NK-92 (cell line): ENCODE data around the gene KHDRBS2.

Experiments used
- DNase-seq: peaks from one replicate; lab custom pipeline; 2025; ENCODE audit not compliant: unreplicated experiment; lab: John Stamatoyannopoulos, UW

The KHDRBS2 gene

DNA sequence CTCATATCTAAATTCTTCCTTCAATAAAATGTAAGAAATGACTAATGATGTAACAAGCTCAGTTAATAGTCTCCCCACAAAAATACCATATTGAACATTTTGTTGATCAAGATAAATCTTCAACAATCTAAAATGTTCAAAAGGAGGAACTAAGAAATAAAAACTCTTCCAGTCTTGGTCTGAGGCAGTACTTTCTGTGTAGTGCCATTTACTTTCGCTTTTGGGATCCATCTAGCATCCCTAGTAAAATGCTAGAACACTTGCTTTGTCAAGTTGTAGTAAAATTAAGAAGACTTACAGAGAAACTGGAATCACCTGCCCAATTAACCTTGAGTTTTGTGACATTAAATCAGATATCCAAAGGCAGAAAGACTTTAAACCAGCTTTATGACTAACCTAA is 246.4 kb downstream of the KHDRBS2 start:
- no peak for DNase-seq

DNA sequence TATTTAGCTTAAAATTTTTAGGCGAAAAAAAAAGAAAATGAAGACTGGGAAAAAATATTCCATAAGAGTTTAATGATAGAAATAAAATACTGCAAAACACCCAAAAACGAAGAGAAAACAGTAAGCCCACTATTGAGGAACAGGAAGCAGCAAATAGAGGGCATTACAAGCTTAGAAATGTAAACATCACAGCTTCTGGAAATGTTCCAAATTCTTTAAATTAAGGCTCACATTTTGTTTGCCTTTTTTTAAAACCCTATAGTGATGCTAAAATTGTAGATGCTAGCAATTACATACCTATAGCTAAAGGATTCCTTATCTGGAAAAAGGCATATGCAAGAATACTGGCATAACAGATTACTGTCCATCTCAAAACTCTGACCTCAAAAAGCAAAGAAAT is 248.6 kb downstream of the KHDRBS2 start:
- DNase-seq, result no peak

DNA sequence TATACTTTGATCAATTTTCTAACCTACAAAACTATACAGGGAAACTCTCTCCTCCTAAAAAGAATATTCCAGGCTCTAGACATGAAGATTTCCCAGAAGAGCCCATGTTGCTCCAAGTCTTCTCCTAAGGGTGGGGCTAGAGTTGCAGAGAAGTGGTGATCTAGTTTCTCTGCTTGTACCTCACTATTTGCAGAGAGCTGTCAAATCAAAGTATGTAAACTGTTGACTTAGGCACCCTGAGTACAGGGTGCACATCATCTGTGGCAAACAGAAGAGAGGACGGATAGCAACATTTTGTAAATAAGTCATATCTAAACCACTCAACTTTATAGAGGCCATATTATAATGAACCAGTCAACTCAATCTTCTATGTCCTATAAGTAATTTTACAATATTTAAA is 250.1 kb downstream of the KHDRBS2 start:
- DNase-seq, result no peak

DNA sequence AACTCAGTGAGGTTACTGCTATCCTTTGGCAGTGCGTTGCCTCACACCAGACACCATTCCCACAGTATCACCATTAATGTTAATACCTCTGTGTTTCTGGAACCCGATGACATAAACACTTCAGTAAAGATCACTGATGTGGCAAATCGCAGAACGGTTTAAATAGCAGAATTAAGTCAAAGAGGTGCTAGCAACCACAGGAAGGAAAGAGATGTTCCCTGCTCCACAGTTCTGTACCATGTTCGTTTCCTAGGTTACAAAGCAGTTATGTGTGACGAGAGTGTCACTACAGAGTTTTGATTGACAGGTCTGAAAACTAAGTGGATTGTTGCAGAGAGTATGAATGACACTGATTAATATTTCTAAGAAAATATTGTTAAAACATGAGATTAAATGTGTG is 272.3 kb downstream of the KHDRBS2 start:
- DNase-seq, result no peak

GRCh38 chr6:62009445-62009844 is 276.6 kb downstream of the KHDRBS2 start:
- no peak for DNase-seq

DNA sequence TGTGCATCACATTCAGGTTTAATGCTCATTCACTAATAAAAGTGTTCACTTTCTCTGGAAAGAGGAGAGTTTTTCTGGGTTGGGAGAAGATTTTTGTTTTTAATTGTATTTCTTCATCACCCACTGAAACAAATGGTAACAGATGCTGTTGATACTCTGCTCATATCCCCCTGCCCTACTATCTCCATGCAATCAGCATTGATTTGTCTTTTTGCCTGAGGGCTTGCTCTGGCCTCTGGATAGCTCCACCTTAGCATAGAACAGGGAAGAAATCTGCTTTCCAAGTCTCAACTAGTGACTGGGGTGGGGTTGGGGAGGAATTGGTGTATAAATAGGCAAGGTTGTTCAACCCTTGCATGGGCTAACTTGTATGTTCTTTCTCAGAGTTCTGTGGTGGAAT is 296.4 kb downstream of the KHDRBS2 start:
- DNase-seq, result no peak

DNA sequence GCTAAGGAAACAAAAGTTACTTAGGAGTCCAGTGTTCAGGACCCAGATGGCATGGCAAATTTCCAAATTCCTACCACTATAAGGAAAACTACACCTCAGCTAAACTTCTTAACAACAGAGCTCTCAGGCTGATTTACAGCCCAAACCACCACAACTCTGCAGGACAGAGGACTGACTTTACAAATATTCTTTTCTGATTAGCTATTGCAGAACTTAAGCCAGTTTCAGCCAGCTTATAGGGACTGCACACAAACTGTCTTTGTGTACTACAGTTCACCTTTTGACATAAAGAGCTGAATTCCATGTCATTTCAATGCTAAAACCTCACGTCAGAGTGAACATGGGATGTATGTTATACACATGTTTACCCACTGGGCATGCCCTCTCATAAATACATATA is 305.4 kb downstream of the KHDRBS2 start:
- no peak for DNase-seq

- DNase-seq, result no peak
Observed at GRCh38 chr6:61977947-61978346, 308.1 kb downstream of the KHDRBS2 start.

GRCh38 chr6:61977099-61977498 is 308.9 kb downstream of the KHDRBS2 start:
- DNase-seq, result no peak

DNA sequence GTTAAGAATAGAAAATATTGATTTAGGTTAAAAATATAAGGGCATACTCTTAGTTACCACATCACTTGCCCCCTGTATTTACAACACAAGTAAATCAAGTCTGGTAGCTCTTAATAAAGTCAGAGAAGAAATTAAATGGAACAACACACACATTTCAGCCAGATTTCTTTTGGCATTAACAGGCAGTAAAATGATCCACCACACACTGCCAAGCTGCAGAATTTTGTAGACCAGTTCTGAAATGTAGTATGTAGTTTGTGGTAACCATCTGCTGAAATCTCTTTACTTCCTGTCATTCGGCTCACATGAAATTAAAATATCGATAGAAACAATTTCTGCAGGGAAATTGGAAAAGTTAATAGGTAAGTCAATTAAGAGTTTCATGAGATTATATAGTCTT is 326.8 kb downstream of the KHDRBS2 start:
- no peak for DNase-seq

DNA sequence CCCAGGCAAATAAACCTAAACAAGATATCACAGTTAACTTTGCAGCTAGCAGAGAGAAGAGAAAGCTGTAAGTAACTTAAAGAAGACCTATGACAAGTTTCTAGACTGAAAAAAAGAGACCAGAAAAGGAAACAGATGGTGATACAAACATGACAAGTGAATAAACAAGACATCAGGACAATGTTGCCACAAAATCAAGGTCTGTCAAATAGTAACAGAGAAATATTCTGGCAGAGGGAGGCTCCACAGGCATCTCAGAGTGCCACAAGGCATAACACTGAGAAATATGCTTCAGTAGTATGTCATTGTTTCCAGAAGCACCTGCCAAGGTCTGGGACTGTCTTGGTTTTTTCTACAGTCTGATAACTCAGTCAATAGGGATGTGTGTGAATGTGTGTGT is 332.2 kb downstream of the KHDRBS2 start:
- no peak for DNase-seq

- DNase-seq, result no peak
Observed at GRCh38 chr6:61951586-61951985, 334.4 kb downstream of the KHDRBS2 start.

- no peak for DNase-seq
Observed at GRCh38 chr6:61950811-61951210, 335.2 kb downstream of the KHDRBS2 start.

DNA sequence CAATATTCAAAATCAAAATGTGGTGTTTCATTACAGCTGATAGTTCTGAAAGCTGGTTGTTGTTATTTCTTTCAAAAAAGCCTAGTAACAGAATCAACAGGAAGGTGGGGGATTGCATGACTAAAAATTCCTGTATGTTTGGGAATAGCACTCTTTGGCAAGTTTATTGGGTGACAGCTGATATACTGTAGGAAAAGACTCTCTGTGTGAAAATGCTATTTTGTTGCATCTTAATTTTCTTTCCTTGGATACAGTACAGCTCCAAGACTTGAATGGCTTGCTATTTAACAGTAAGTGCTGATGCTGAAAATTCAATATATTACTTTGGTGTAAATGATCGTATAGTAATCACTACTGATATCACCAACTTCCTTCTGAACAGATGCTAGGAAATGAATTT is 336.1 kb downstream of the KHDRBS2 start:
- no peak for DNase-seq

- no peak for DNase-seq
Observed at GRCh38 chr6:61949161-61949560, 336.9 kb downstream of the KHDRBS2 start.

DNA sequence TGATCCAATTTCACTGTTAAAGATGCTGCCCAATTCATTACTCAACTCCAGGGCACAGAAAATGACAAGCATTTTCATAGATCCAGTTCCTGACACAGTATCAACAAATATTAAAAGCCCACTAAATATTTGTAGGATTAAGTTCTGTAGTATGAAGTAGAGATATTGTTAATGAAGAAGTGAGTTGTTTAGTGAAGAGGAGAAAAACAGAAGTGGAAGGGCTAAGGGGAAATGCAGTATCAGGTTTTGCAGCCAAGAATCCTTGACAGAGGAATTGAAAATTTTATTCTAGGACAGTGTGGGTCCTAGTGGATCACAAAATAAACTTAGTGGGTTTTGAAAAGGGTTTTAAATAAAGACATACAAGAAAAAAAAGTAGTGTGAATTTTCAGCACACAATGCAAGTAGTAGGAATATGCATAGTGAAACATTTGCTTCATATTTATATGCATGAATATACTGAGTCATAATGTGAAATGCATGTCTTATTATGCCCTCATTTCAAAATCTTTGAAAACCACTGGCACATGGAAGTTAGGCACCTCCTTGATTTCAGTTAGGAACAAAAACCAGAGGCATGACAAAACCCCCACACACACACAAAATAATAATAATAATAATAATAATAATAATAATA is 338.6 kb downstream of the KHDRBS2 start:
- DNase-seq, result no peak

DNA sequence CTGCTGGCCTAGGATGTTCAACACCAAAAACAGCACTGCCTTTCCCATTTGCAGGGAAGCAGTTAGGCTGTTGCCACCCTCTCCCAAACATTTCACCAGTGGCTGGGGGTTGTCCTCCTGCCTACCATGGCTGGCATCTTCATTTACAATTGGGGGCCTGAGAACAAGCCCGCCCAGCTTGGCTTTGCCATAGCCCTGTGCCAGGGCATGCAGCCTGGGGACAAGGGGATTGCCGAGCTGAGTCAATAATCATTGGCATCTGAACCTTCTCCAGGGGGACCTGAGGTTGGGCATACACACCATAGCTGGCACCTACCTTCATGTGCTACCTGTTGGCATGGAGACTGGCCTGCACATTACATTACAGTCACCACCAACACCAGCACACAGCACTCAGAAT is 345.1 kb downstream of the KHDRBS2 start:
- no peak for DNase-seq

DNA sequence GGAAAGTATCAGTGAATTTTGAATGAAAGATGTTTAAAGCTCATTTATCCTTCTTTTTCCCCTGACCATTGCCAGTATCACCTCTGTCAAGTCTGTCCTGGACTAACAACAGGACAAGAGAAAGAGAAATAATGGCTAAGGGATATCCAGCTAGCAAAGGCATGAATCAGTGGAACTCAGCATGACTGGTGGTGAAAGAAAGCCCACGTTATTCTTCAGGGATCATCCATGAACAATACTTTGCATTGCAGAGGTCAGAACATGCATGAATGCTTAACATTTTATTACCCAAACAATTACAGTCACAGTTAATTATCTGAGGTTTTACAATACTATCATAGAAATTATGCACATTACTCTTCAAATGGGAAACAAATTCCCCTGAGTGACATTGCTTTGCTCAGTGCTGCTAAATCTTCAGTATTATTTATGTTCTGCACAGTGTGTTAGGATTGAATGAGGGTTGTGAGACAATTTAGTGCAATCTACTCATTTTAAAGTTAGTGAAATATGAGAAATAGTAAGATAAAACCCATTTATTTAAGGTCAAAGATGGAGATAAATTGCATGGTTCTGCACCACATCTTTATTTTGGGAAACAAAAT is 350.7 kb downstream of the KHDRBS2 start:
- no peak for DNase-seq

GRCh38 chr6:61909486-61909885 is 376.5 kb downstream of the KHDRBS2 start:
- no peak for DNase-seq

DNA sequence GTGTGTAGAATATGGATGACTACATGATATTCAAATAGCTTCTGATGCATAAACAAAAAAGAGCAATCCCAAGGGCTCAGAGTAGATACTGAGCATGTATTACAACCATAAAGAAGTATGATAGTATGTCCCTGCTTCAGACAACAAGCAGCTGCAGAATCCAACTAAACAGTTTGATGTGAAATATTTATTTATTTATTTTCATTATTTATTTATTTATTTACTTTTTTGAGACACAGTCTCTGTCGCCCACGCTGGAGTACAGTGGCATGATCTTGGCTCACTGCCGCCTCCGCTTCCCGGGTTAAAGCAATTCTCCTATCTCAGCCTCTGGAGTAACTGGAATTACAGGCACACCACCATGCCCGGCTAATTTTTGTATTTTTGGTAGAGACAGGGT is 384.3 kb downstream of the KHDRBS2 start:
- no peak for DNase-seq

- DNase-seq, result no peak
Observed at GRCh38 chr6:61894536-61894935, 391.5 kb downstream of the KHDRBS2 start.

DNA sequence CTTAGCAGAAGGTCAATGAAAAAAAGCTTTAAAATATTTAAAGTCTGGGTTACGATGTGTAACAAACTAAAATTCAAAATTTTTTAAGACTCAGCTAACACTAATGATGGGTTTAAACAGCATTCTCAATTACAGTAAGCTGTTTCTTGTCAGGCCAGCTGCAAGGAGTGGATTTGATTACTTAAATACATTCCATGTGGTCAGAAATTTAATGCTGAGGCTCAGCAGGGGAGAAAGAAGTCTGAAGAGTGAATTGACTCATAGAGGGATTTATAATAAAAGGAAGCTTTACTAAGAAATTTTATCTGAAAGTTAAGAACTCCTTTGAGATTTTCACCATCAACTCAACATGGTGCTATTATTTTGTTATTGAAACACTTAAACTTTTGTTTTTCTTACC is 398.6 kb downstream of the KHDRBS2 start:
- no peak for DNase-seq

DNA sequence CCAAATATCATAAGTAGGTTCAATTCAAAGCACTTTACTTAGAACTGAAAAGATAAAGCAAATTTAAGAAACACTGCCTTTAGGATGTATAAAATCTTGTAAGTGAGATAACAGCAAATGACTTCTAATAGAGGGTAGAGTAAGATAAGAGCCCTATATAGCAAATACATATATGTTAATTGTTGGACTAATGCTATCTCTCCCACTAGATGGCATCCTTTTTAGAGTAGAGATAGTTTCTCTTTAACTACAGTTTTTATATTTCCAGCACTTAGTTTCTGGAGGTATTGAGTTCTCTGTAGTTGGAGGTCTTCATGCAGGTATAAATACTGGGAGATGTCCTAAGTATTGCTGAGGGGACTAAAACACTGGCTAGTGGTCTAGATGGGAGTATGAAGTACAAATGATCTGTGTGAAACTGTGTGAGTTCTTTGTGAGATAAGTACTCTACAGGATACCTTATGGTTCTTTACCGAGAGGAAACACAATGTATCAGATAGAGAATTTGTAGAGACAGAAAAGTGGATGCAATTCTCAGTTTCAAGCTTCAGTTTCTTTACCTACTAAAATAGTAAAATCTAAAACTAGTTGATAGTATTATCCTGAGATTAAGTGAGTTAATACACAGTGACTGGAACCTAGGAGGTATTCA is 399.3 kb downstream of the KHDRBS2 start:
- DNase-seq, result no peak
